IMR-90 (cell line): ENCODE results near the gene TTLL4. TPM values are rescaled to one million over a fixed set of nuclear protein-coding genes. Genes with fewer than 3 reads are reported as not detected.

ENCODE experiments used
- ATAC-seq: fragments of 200-7000 bp; cut with Tn5 transposase; 2 replicates; pipeline ENCODE4 v1.9.1; 2020; ENCODE audit warnings: low read depth, mild to moderate bottlenecking, moderate library complexity
- BruUV-seq: library from RNA; stranded (reverse); fragments of 400-500 nt; replicated peaks from 2 replicates; lab custom pipeline; 2021; lab: Mats Ljungman, UMichigan
- CTCF ChIA-PET: fragments of 300-600 bp; formaldehyde crosslinking; extraction: SDS; loops from one replicate; lab custom pipeline; 2021; ENCODE audit warnings: antibody characterized with exemption; lab: Yijun Ruan, JAX
- POLR2A ChIA-PET: fragments of 300-600 bp; sonication (Branson Sonifier 250); formaldehyde crosslinking; loops from one replicate; lab custom pipeline; 2022; ENCODE audit warnings: antibody characterized with exemption; ENCODE audit not compliant: unreplicated experiment; lab: Charles Lee
- DNase-seq: peaks from one replicate; pipeline ENCODE4 v3.0.0; 2013
- H2AFZ ChIP-seq: replicated peaks from 2 replicates; pipeline ENCODE3; 2013; ENCODE audit warnings: low read length, mild to moderate bottlenecking; ENCODE audit not compliant: poor library complexity
- H2AK5ac ChIP-seq: 2 replicates; pipeline ENCODE4 v1.6.1; 2013; ENCODE audit warnings: low read depth, low read length, inconsistent platforms
- H2AK9ac ChIP-seq: replicated peaks from 2 replicates; pipeline ENCODE3; 2013; ENCODE audit warnings: mild to moderate bottlenecking, low read depth, low read length, moderate library complexity; ENCODE audit not compliant: poor library complexity
- H2BK120ac ChIP-seq: 2 replicates; pipeline ENCODE4 v1.6.1; 2013; ENCODE audit warnings: low read depth, low read length, inconsistent platforms
- H2BK15ac ChIP-seq: 3 replicates; pipeline ENCODE4 v1.6.1; 2013; ENCODE audit warnings: low read depth, low read length, inconsistent platforms
- H2BK20ac ChIP-seq: 2 replicates; pipeline ENCODE4 v1.6.1; 2013; ENCODE audit warnings: low read depth, mild to moderate bottlenecking, inconsistent platforms, low read length, moderate library complexity
- H2BK5ac ChIP-seq: 2 replicates; pipeline ENCODE4 v1.6.1; 2013; ENCODE audit warnings: mild to moderate bottlenecking, low read depth, low read length, inconsistent platforms; ENCODE audit not compliant: poor library complexity, severe bottlenecking
- H3K14ac ChIP-seq: replicated peaks from 2 replicates; pipeline ENCODE4 v1.6.1; 2013; ENCODE audit warnings: low read depth, low read length, inconsistent platforms
- H3K18ac ChIP-seq: 2 replicates; pipeline ENCODE4 v1.6.1; 2013; ENCODE audit warnings: low read depth, low read length, control low read depth
- H3K23ac ChIP-seq: 2 replicates; pipeline ENCODE4 v1.6.1; 2013; ENCODE audit warnings: low read depth, low read length, inconsistent platforms
- H3K27ac ChIP-seq: 2 replicates; pipeline ENCODE4 v1.5.1; 2013; ENCODE audit warnings: mild to moderate bottlenecking, control low read depth, low read length; ENCODE audit not compliant: insufficient read depth
- H3K27me3 ChIP-seq: 2 replicates; pipeline ENCODE4 v1.6.1; 2013; ENCODE audit warnings: low read length; ENCODE audit not compliant: control insufficient read depth, insufficient read depth
- H3K36me3 ChIP-seq: 2 replicates; pipeline ENCODE4 v1.6.1; 2013; ENCODE audit warnings: low read length, mixed read lengths; ENCODE audit not compliant: control insufficient read depth, insufficient read depth
- H3K4ac ChIP-seq: 2 replicates; pipeline ENCODE4 v1.6.1; 2013; ENCODE audit warnings: low read depth, low read length, inconsistent platforms
- H3K4me1 ChIP-seq: 2 replicates; pipeline ENCODE4 v1.6.1; 2013; ENCODE audit warnings: low read length, mixed read lengths; ENCODE audit not compliant: control insufficient read depth, insufficient read depth
- H3K4me2 ChIP-seq: 2 replicates; pipeline ENCODE4 v1.6.1; 2013; ENCODE audit warnings: low read depth, mild to moderate bottlenecking, control low read depth, low read length, moderate library complexity
- H3K4me3 ChIP-seq: 2 replicates; pipeline ENCODE4 v1.5.1; 2013; ENCODE audit warnings: low read depth, mild to moderate bottlenecking, control low read depth, low read length, moderate library complexity; ENCODE audit not compliant: insufficient read depth
- H3K56ac ChIP-seq: 2 replicates; pipeline ENCODE4 v1.6.1; 2013; ENCODE audit warnings: low read length, inconsistent platforms; ENCODE audit not compliant: insufficient read depth; ENCODE audit errors: extremely low read depth
- H3K79me1 ChIP-seq, 2 experiments: 2 replicates each; pipeline ENCODE4 v1.6.1; 2013; ENCODE audit warnings: low read length in 2 of 2, inconsistent platforms in 1 of 2, low read depth in 1 of 2
- H3K9ac ChIP-seq: 2 replicates; pipeline ENCODE4 v1.6.1; 2013; ENCODE audit warnings: low read depth, low read length, control low read depth
- H3K9me1 ChIP-seq: 2 replicates; pipeline ENCODE4 v1.6.1; 2013; ENCODE audit warnings: low read length, inconsistent platforms; ENCODE audit not compliant: insufficient read depth
- H3K9me3 ChIP-seq: 2 replicates; pipeline ENCODE4 v1.6.1; 2013; ENCODE audit warnings: low read length; ENCODE audit not compliant: control insufficient read depth, insufficient read depth
- H4K20me1 ChIP-seq: 2 replicates; pipeline ENCODE4 v1.6.1; 2013; ENCODE audit warnings: low read length, inconsistent platforms; ENCODE audit not compliant: insufficient read depth
- H4K5ac ChIP-seq: 2 replicates; pipeline ENCODE4 v1.6.1; 2013; ENCODE audit warnings: mild to moderate bottlenecking, low read depth, low read length, control low read depth
- H4K8ac ChIP-seq, 2 experiments: 2 replicates each; pipeline ENCODE4 v1.6.1; 2013; ENCODE audit warnings: low read depth in 2 of 2, low read length in 2 of 2, control low read depth in 1 of 2, inconsistent platforms in 1 of 2
- H4K91ac ChIP-seq: 2 replicates; pipeline ENCODE4 v1.6.1; 2013; ENCODE audit warnings: low read depth, low read length, inconsistent platforms; ENCODE audit not compliant: insufficient read depth
- BHLHE40 ChIP-seq: fragments of 150-350 bp; IDR thresholded peaks from 2 replicates; pipeline ENCODE4 v1.6.1; 2016; ENCODE audit warnings: mild to moderate bottlenecking, low read depth, low read length
- CEBPB ChIP-seq: IDR thresholded peaks from 2 replicates; pipeline ENCODE4 v1.6.1; 2012; ENCODE audit warnings: low read depth, low read length, improper control_type of control experiment
- CHD1 ChIP-seq: IDR thresholded peaks from 2 replicates; pipeline ENCODE4 v1.6.1; 2012; ENCODE audit warnings: low read depth, low read length, improper control_type of control experiment
- FOS ChIP-seq: fragments of 150-350 bp; IDR thresholded peaks from 2 replicates; pipeline ENCODE4 v1.6.1; 2016; ENCODE audit warnings: low read depth, low read length
- MAFK ChIP-seq: IDR thresholded peaks from 2 replicates; pipeline ENCODE4 v1.6.1; 2012; ENCODE audit warnings: low read depth, low read length, improper control_type of control experiment
- MAZ ChIP-seq: IDR thresholded peaks from 2 replicates; pipeline ENCODE4 v1.6.1; 2012; ENCODE audit warnings: low read depth, mild to moderate bottlenecking, low read length, improper control_type of control experiment, moderate library complexity, borderline replicate concordance
- MXI1 ChIP-seq: IDR thresholded peaks from 2 replicates; pipeline ENCODE4 v1.6.1; 2012; ENCODE audit warnings: low read depth, mild to moderate bottlenecking, low read length, moderate library complexity, borderline replicate concordance
- NFE2L2 ChIP-seq: fragments of 150-350 bp; IDR thresholded peaks from 2 replicates; pipeline ENCODE4 v1.6.1; 2016; ENCODE audit warnings: low read depth, mild to moderate bottlenecking, low read length
- POLR2A ChIP-seq: IDR thresholded peaks from 2 replicates; pipeline ENCODE4 v1.6.1; 2012; ENCODE audit warnings: mild to moderate bottlenecking, low read depth, low read length
- RAD21 ChIP-seq: IDR thresholded peaks from 2 replicates; pipeline ENCODE4 v1.6.1; 2012; ENCODE audit warnings: low read length, improper control_type of control experiment
- RCOR1 ChIP-seq: IDR thresholded peaks from 2 replicates; pipeline ENCODE4 v1.6.1; 2012; ENCODE audit warnings: mild to moderate bottlenecking, low read length, improper control_type of control experiment; ENCODE audit not compliant: insufficient replicate concordance
- RFX5 ChIP-seq: IDR thresholded peaks from 2 replicates; pipeline ENCODE4 v1.8.0; 2012; ENCODE audit warnings: low read depth, mild to moderate bottlenecking, low read length, moderate library complexity
- SMC3 ChIP-seq: fragments of 150-350 bp; IDR thresholded peaks from 2 replicates; pipeline ENCODE4 v1.6.1; 2016; ENCODE audit warnings: low read depth, mild to moderate bottlenecking, antibody characterized with exemption, low read length, moderate library complexity
- dilution Hi-C: fragments of 300-500 bp; cut with HindIII; formaldehyde crosslinking; loops from one replicate; pipeline ENCODE4 v1.14.3; 2018; ENCODE audit warnings: low sequenced_read_pairs; ENCODE audit not compliant: unreplicated experiment
- in situ Hi-C: fragments of 300-500 bp; cut with MboI; formaldehyde crosslinking; loops from 3 replicates; pipeline ENCODE4 v1.14.3; 2019; ENCODE audit warnings: low sequenced_read_pairs, inconsistent platforms, mixed read lengths
- intact Hi-C: fragments of 100-400 bp; cut with micrococcal nuclease; formaldehyde crosslinking; loops from 2 replicates; pipeline ENCODE4 v1.10.0; 2022
- polyA plus RNA-seq, 3 experiments: library from polyadenylated mRNA; depleted of rRNA; stranded (reverse); fragments of >200 nt; gene quantifications; 2 replicates each; pipeline ENCODE4 v1.2.3, GENCODE V29; 2012; ENCODE audit warnings: low replicate concordance in 1 of 3
- total RNA-seq: library from RNA; depleted of rRNA; stranded (reverse); fragments of >200 nt; gene quantifications from 2 replicates; pipeline ENCODE4 v1.2.3, GENCODE V29; 2012
- TF ChIP-seq, protein P1 (sequence below): fragments of 150-350 bp; IDR thresholded peaks from 2 replicates; pipeline ENCODE4 v1.6.1; 2017; ENCODE audit warnings: mild to moderate bottlenecking, antibody characterized with exemption, low read length, low read depth
- TF ChIP-seq, protein P2 (sequence below): conservative IDR thresholded peaks from 2 replicates; pipeline ENCODE4 v1.5.1; 2012; ENCODE audit warnings: mild to moderate bottlenecking, low read depth, low read length, improper control_type of control experiment
- TF ChIP-seq, protein P3 (sequence below): fragments of 150-350 bp; IDR thresholded peaks from 2 replicates; pipeline ENCODE4 v1.6.1; 2016; ENCODE audit warnings: low read depth, mild to moderate bottlenecking, low read length, moderate library complexity, borderline replicate concordance

The TTLL4 gene
- total and polyA plus RNA-seq, 2 of the 4 experiments (the other 2 are of a cell fraction), result 9.0 to 22.9 TPM

DNA sequence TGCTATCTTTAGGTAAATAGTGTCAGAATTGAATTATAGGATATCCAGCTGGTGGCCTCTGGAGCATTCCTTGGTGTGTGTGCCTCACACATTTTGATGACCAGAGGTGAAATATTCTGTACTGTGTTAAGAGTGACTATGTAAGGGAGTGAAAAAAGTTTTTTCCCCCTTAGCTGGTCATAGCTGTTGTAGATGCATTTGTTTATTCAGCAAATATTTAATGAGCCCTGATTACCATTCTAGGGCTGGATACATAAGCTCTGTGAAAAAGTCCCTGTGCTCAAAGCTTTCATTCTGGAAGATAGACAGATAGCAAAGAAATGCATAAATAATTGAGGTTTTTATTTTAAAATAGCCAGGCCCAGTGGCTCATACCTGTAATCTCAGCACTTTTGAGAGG is 10.9 kb downstream of the TTLL4 start:
- Histone ChIP-seq H2BK15ac (no peak overlapping the region), H2AFZ (no peak overlapping the region), H2BK5ac (no peak overlapping the region), H3K18ac (no peak overlapping the region), H3K36me3 (peaks cover 1% of the 10 kb centered on the region; the same call in 1 of the 2 replicates), H4K20me1 (no peaks in the 10 kb centered on the region), H3K14ac (no peak overlapping the region), H4K91ac (no peak overlapping the region), H3K9me1 (peaks cover 9% of the 10 kb centered on the region; the same call in 1 of the 2 replicates), H2BK20ac (no peak overlapping the region), H3K4me3 (no peak overlapping the region), H2AK5ac (no peak overlapping the region), H3K9ac (no peak overlapping the region), H4K8ac (no peak overlapping the region), H2BK120ac (no peak overlapping the region), H3K27ac (no peak overlapping the region), H3K56ac (no peak overlapping the region), H3K79me1 (peaks cover 41 to 74% of the 10 kb centered on the region in 2 experiments), H3K9me3 (peaks cover 4% of the 10 kb centered on the region), H3K4me2 (no peak overlapping the region), H3K27me3 (no peaks in the 10 kb centered on the region), H3K4ac (no peak overlapping the region), H3K23ac (no peak overlapping the region), H3K4me1 (peaks cover 12% of the 10 kb centered on the region), H4K5ac (no peak overlapping the region), H2AK9ac (no peak overlapping the region)
- intact Hi-C loops, result no loop called here
- no TSS peak for BruUV-seq
- in situ Hi-C loops, result no loop called here
- ATAC-seq (peak; percentile 59), DNase-seq (no peak)
- ChIA-PET POLR2A (interaction anchor here (1.0 to 1.2 kb wide), 2 partner anchors 10 to 59 kb away, joined by 4 to 8 read pairs; no protein-coding TSS in a partner anchor), CTCF (interaction anchor here (0.6 kb wide), 1 partner anchor 10 kb away, joined by 3 read pairs; no protein-coding TSS in a partner anchor)
- TF ChIP-seq POLR2A (no peak), MXI1 (no peak), CEBPB (no peak), SMC3 (no peak), RAD21 (no peak), MAZ (no peak), BHLHE40 (no peak), MAFK (no peak), RCOR1 (no peak), RFX5 (no peak), FOS (no peak), CHD1 (no peak), NFE2L2 (no peak)
- TF ChIP-seq, protein P1, sequence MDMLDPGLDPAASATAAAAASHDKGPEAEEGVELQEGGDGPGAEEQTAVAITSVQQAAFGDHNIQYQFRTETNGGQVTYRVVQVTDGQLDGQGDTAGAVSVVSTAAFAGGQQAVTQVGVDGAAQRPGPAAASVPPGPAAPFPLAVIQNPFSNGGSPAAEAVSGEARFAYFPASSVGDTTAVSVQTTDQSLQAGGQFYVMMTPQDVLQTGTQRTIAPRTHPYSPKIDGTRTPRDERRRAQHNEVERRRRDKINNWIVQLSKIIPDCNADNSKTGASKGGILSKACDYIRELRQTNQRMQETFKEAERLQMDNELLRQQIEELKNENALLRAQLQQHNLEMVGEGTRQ, result no peak
- TF ChIP-seq, protein P2, sequence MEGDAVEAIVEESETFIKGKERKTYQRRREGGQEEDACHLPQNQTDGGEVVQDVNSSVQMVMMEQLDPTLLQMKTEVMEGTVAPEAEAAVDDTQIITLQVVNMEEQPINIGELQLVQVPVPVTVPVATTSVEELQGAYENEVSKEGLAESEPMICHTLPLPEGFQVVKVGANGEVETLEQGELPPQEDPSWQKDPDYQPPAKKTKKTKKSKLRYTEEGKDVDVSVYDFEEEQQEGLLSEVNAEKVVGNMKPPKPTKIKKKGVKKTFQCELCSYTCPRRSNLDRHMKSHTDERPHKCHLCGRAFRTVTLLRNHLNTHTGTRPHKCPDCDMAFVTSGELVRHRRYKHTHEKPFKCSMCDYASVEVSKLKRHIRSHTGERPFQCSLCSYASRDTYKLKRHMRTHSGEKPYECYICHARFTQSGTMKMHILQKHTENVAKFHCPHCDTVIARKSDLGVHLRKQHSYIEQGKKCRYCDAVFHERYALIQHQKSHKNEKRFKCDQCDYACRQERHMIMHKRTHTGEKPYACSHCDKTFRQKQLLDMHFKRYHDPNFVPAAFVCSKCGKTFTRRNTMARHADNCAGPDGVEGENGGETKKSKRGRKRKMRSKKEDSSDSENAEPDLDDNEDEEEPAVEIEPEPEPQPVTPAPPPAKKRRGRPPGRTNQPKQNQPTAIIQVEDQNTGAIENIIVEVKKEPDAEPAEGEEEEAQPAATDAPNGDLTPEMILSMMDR, result no peak
- TF ChIP-seq, protein P3, sequence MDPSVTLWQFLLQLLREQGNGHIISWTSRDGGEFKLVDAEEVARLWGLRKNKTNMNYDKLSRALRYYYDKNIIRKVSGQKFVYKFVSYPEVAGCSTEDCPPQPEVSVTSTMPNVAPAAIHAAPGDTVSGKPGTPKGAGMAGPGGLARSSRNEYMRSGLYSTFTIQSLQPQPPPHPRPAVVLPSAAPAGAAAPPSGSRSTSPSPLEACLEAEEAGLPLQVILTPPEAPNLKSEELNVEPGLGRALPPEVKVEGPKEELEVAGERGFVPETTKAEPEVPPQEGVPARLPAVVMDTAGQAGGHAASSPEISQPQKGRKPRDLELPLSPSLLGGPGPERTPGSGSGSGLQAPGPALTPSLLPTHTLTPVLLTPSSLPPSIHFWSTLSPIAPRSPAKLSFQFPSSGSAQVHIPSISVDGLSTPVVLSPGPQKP, result no peak
- dilution Hi-C loops, result no loop called here
